ENCODE results near the gene LYZL2.
"Not testable (repeated sequence)": the region's sequence is repeated elsewhere in the genome, so short reads cannot be mapped to it uniquely, and the experiment has no call there.

The LYZL2 gene

DNA sequence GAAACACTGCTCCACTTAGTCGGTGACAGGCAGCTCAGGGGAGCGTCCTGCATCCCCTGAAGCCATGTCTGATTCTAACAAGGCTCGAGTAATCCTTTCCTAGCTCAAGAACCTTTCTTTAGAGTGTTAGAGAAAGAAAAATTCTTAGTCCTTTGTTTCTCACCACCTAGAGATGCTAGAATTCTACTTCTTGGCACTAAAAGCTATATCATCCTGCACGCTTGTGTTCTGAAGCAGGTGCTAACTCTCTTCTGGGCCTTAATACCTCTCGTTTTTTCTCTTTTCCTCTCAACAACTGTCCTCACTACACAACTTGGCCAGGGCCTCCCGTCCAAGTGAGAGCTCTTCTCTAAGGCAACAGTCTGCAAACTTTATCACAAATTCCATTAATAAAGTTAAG, at the start of gene LYZL2:
Gene LYZL2 (minus strand): TSS at position 101 of the 400 bp plus-strand sequence. CDS start 2,838 bp downstream, outside the sequence.
- no peak for DNase-seq (ENCODE audit: low read depth)

DNA sequence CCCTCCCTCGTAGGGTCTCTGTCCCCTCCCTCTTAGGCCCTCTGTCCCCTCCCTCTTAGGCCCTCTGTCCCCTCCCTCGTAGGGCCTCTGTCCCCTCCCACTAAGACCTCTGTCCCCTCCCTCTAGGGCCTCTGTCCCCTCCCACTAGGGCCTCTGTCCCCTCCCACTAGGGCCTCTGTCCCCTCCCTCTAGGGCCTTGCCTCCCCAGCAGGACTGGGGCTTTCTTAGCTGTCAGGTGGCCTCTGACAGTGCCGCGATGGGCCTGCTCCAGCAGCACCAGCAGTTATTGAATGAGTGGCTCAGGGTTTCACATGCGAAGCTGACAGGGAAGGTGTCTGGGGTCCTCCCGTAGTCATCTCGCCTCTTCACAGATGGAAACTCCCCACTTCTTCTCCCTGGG, 48.1 kb upstream of the LYZL2 start:
- DNase-seq (ENCODE audit: low read depth) = not testable (repeated sequence)

DNA sequence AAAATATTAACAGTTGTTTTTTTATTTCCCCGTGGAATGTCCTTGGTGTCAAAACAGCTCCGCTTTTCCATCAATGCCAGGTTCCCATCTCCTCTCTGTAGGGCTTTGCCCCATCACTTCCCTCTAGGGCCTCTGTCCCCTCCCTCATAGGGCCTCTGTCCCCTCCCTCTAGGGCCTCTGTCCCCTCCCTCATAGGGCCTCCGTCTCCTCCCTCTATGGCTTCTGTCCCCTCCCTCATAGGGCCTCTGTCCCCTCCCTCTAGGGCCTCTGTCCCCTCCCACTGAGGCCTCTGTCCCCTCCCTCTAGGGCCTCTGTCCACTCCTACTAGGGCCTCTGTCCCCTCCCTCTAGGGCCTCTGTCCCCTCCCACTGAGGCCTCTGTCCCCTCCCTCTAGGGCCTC, 47.6 kb upstream of the LYZL2 start:
- DNase-seq (ENCODE audit: low read depth) = not testable (repeated sequence)

DNA sequence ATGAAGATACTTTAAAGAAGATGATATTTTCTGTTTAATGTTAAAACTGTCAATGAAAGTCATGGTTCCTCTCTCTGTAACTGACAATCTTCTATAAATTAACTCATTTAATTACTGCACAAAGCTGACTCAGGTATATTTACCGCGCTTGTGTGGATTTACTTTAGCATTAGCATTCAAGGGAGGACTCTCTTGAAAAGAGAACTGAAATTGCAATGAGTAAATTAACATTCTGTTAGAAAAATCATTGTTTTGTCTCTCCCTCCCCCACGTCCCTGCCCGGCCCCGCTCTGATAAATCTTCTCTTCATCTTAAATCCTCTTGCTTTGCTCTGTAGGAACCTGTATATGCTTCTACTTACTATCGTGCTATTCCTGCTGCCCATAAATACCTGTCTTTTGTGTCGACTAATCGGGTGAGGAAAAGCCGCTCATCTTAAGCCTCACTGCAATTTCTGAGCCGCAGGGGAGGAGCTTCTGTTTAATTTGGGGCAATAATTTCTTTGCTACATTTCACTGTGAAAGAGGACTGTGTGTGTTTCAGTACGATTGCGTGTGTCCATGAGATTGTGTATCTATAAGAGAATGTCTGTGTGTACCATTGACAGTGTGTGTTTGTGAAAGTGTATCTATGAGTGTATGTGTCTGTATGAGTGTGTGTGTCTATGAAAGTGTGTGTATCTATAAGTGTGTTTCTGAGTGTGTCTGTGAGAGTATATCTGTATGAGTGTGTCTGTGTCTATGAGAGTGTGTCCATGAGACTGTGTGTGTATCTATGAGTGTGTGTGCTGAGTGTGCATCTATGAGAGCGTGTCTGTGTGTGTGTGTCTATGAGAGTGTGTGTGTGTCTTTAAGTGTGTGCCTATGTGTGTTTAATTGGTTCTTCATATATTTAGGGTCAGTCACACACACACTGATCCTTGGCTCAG, 46.5 kb upstream of the LYZL2 start:
- no peak for DNase-seq (ENCODE audit: low read depth)

DNA sequence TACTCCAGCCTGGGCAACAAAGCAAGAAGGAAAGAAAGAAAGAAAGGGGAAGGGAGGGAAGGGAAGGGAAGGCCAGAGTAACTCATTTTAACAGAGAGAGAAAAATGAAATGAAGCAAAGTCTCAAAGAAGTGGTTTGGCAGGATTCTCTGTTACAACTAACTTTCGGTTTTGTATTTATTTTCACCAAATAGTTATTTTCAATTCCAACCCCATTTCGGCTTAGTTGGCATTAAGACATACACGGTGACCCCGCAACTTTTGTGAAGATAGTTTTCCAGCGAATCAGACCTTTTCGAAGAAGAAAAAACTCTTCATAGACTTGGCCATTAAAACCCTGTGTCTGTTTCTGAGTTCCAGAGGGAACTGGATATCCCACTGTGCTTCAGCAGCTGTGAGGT, 45.2 kb upstream of the LYZL2 start:
- DNase-seq (ENCODE audit: low read depth) = no peak

DNA sequence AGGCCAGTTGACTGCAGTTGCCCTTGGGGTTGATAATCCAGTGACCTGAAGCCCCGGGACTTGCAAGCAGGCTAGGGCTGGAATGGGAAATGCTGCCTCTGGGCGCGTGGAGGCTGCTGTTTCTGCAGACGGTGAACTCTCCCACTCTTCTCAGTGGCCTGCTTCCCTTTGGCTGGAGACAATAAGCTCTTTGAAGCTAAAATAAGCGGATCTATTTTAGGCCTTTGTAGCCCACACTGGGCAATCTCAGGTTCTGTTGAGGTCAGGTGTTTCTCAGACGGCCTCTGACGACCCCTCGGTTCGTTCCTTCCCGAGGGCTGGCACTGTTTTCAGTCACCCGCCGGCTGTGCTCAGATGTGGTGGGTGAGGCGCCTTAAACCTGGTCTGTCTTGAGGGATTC, 43.7 kb upstream of the LYZL2 start:
- not testable (repeated sequence) for DNase-seq (ENCODE audit: low read depth)

DNA sequence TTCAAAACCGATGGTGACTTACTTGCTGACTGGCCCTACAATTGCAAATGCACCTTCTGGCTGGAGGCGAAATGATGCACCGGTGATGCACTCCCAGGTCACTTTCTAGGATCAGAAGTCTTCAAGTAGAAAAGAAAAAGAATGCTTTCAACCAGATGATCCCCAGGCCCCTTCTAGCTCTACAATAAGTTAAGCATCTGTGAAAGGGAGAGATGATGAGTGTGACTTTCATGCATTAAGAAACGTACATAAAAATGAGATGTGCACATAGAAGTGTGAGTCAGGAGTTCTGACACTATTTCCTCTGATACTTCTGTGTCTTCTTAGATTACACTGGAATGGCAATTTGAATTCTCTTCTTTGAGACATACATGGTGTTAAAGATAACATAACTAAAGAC, 42.8 kb upstream of the LYZL2 start:
- DNase-seq (ENCODE audit: low read depth) = not testable (repeated sequence)

DNA sequence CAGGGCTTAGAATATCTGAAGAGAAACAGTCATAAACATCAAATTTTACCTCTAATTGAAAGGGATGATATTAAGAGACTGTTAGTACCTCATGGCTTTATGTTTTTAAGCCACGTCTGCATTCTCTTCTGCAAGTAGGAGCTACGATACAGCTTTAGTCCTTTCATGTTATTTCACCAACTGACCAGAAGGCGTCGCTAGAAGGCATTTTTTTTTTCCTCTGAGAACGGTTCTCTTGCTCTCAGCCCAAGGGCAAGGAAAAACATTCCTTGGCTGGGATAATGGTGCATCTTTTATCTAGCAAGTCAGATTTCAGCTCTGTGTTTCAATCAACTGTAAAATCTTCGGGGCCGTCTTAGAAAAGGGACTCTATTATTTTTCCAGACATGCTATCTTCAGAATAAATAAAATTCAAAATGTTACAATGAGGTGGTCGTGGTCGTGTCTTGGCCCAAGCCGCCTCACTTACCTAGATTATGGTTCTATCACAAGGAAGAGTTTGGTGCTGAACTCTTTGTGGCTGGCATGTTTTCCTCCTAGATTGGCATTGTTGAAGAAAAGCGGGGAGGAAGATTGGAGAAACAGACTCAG, 41.6 kb upstream of the LYZL2 start:
- DNase-seq (ENCODE audit: low read depth) = no peak

DNA sequence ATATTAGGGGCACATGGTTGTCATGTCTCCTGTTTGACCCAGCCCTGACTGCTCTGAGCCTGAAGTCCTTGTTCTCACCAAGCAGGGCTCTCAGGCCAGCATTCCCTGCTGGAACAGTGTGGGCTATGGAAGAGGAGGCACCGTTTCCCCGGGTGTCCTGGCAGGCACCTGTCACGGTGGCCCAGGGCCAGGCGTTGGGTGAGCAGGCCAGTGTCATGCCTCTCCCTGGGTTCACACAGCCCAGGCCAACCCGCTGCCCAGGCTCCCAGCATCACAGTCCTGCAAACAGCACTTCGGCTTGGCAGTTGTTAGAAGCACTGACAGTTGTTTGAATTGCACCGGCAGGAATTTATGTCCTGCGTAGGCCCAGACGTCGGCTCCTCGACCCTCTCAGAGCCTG, 38.4 kb upstream of the LYZL2 start:
- not testable (repeated sequence) for DNase-seq (ENCODE audit: low read depth)

DNA sequence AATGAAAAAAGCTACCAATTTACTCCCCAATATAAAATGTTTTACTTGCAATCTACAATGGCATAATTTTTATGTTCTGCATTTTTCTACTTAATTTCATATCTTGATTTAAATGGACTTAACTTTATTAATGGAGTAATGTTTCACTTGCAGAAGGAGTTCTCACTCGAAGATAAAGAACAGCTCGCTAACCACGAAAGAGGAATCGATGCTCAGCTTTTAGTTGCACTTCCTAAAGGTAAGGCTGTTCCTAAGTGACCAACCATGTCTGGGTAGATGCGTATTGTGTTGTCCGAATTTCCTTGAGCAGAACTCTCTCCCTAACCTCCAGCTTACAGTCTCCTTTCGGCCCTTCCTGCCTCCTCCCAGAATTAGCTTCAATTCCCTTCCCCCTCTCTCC, 33.9 kb upstream of the LYZL2 start:
- DNase-seq (ENCODE audit: low read depth) = not testable (repeated sequence)

DNA sequence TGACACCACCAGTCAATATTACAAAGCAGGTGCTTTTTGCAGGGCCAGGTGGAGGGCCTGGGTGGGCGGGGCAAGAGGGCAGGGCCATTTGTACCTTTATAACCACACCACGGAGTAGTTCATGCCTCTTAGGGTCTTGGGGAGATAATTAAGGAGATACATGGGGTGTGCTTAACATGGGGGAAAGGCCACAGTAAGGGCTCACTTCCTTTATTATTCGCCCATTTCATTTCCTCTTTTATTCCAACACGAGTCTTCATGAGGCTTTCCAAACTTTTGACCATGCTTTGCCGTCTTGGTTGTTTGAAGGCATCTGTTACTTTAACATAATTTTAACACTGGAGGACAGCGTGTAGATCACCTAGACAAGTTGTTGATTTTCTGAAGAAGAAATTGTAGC, 33.3 kb upstream of the LYZL2 start:
- no peak for DNase-seq (ENCODE audit: low read depth)

DNA sequence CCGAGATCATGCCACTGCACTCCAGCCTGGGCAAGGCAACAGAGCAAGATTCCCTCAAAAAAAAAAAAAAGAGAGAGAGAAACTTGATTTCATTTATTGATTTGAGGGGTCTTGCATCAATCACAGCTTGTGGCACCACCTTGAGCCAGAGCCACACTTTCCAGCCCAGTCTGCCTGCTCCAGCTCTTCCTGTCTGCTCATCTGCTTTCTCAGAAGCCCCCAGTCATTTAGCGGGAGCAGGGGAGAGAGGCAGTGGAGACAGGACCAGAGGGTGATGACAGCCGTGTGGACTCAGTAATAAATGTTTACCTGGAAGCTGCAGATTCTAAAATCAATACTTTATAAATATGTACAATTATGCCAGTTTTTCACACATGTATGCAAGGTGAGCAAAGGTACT, 30.8 kb upstream of the LYZL2 start:
- DNase-seq (ENCODE audit: low read depth) = not testable (repeated sequence)

DNA sequence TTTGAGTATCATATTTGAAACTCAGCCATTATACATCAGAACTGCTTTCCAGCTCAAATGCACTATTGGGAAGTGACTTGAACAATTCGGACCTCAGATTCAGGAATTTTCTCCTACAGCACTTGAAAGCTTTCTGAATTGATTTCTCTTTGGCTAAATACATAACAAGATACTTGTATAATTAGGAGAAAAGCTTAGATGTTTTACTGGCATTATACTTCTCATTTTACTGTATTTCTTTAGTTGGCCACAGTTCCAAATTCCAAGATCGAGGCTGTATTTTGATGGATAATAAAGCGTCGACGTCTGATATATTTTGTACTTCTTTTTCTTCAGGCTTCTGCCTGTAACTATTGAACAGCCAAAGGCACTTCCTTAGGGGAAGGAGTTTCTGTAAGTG, 26.7 kb upstream of the LYZL2 start:
- no peak for DNase-seq (ENCODE audit: low read depth)

DNA sequence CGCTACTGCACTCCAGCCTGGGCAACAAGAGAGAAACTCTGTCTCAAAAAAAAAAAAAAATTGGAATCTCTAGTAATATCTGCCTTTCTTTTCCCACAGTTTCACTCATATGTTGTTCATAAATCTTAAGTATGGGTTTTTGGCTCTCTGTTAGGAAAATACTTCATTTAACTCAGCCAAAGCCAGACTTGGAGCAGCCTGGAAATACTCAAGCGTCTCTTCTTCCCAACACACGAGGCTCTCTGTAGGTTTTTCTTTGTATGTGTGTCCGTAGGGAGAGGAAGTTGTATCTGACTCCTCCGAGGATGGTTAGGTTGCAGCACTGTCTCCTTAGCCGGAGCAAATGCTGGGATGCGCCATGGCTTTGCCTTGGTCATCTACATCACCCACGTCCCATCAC, 25.4 kb upstream of the LYZL2 start:
- not testable (repeated sequence) for DNase-seq (ENCODE audit: low read depth)

DNA sequence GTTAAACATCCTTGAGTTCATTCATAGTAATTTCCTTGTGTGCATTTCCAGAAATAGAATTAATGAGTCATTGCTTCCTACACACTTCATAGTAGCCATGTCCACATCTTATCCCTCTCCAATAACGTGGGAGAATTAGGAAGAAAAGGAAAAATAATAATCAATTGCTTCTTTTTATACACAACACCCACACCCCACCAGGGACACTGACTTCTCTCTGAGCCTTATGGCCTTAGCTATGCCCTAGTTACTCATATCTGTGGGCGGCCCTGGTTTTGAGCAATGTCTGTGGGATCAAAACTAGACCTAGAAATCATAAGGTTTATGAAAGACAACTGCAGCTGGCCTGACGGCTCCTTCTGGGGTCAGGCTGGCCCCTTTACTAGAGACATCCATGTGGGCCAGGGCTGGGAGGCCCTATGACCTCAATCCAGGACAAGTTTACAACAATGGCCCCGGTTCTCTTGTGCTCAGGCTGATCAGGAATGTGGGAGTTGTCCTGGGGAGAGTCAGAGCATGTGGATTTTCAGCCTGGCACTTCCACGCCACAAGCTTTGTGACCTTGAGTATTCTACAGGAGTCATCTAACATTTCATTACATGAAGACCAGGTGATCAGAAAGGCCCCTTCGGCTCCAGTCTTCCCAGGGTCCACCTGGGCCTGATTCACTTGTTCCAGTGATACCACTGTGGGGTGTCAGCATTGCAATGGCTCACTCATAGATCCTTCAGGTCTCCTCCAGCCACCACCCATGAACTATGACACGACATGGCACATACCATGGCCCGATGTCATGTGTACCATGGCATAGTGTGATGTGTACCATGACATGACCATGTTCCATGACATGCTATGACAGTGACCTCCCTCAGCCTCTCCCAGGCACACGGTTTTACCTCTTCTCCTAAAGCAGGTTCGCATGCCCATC, 22.2 kb upstream of the LYZL2 start:
- DNase-seq (ENCODE audit: low read depth) = not testable (repeated sequence)

DNA sequence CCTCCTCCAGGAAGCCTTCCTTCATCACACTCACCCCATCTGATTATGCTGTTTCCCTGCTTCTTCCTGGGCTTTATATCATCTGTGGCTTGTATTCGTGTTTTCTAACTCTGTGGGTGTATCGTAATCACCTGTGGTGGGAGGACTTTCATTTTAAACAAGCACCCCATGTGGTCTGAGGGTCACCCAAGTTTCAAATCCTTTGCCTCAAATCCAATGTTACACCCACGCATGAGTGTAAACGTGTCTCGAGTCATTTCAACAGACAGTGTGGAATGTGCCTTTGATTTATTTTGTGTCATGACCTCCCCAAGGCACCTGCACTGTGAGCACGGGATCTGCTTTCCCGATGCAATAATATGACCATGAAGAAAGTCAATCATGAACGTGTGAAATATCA, 17.5 kb upstream of the LYZL2 start:
- no peak for DNase-seq (ENCODE audit: low read depth)

DNA sequence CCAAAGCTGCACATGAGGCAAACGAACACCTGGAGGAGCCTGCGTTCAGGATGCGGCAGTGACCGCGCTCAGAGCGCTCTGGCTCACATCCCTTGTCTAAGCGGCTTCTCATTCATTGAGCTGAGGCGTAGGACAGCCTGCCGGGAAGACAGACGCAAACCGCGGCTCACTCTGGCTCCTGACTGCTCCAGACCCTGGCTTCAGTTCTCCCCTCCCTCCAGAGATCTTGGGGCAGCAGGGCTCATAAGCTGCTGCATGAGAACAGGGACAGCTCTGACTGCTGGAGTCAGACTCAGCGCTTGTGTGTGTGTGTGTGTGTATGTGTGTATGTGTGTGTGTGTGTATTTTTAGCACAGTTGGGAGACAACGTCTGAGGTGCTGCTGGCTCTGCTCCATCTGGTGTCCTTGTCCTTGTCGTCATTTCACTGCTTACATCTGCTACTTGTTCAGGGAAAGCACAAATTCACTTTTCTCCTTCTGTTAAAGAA, 15.8 kb upstream of the LYZL2 start:
- no peak for DNase-seq (ENCODE audit: low read depth)

DNA sequence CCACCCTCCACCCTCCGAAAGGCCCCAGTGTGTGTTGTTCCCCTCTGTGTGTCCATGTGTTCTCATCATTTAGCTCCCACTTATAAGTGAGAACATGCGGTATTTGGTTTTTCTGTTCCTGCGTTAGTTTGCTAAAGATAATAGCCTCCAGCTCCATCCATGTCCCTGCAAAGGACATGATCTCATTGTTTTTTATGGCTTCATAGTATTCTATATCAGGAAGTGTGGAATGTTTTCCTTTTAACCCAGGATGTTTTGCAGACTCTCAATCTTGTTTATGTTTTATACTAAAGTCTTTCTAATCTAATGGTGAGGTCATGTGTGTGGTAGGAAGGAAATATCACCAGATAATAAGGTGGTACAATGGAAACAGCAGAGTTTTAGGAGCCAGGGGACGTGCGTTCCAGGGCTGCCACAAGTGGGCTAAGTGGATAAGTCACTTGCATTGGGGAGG, 14.9 kb upstream of the LYZL2 start:
- DNase-seq (ENCODE audit: low read depth) = not testable (repeated sequence)

DNA sequence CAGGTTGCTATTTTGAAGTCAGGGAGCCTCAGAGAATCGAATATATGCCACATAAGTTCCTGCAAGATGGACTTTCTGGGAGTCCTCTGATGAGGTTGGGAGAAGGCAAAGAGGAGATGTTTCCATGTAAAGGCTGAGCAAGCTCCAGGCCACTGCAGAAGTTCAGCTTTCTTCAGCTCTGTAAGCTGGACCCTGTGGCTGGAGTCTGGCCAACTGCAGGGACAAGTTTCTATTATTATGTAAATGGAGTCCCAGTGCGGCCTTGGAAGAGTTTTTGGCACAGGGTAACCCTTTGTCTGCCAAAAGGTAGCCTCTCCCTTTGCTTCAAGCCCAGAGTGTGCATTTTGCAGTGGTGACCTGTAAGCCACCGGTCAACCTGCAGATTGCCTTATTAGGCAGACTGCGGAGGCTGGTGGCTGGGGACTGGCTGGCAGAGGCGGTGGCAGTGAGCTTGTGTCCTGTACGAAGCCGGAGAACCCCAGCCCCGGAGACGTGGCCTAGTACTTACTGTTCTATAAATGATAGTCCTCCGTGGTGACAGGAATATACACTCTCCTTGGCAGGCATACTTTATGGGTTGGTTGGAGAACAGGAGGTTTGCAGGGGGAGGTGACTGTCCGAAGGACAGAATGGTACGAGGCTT, 14.1 kb upstream of the LYZL2 start:
- DNase-seq (ENCODE audit: low read depth) = not testable (repeated sequence)

DNA sequence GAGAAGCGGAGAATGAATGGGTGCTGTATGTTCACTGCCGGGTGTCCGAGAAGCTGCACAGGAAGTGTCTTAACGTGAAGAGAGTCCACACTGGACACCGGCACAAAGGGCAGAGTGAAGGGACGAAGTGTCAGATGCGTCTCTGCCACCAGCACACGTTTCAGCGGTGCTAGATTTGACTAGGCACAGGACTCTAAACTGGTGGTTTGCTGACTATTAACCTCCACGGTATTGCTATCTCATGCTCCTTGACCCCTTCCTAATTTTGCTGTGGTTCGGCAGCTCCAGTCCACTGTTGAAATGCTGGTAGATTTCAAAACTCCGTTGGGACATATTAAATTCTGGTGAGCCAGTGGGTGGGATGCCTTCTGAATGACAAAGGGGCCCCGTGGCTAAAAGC, 13.3 kb upstream of the LYZL2 start:
- not testable (repeated sequence) for DNase-seq (ENCODE audit: low read depth)

DNA sequence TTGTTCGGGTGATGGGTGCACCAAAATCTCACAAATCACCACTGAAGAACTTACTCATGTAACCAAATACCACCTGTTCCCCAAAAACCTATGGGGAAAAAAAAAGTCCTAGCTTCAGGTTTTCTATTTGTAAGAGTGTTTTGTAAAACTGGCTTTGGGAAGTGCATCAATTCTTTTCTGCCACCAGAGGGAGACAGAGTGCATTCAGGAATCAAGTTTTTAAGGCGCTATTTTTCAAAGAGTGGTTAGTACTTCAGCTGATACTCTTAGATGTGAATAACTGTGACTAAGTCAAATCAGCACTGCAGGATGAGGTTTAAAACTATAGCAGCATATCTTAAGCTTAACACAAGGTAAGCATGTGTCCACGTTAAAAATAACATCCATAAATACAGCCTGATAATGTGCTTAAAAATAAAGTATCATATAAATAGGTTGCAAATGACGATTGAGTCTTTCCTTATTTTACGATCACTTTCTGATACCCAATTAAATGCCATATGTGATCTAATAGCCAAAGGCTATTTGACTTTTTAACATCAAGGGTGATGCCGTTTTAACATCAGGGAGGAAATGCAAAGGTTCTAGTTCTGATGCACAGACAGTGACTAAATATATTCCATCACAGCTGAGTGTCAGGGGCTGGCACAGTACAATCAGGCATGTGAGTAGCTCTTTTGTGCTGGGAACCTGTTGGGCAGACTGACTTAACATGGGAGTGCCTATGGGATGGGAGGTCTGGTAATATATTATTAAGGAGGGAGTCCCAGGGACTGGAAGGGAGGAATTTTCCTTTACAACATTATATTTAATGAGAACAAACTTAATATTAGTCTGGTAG, 10.6 kb upstream of the LYZL2 start:
- no peak for DNase-seq (ENCODE audit: low read depth)
